Measurements from ENCODE around the gene ANOS1.
"Not testable (repeated sequence)": the region's sequence is repeated elsewhere in the genome, so short reads cannot be mapped to it uniquely, and the experiment has no call there.

ANOS1 gene

DNA sequence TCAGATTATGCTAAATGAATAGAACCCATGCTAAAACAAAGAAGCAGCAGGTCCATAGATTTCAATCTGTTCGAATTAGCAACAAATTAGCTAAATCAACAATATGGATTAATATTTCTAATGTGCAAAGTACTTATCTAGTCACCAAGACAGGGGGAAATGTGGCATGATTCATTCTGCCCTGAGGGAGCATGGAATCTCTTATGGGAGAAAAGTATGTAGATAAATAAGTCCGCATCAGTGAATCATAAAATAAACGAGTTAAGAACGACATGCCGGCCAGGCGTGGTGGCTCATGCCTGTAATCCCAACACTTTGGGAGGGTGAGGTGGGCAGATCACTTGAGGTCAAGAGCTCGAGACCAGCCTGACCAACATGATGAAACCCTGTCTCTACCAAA is 102.1 kb downstream of the ANOS1 start:
- no peak for DNase-seq (ENCODE audit: low read depth in 2 of 2)

DNA sequence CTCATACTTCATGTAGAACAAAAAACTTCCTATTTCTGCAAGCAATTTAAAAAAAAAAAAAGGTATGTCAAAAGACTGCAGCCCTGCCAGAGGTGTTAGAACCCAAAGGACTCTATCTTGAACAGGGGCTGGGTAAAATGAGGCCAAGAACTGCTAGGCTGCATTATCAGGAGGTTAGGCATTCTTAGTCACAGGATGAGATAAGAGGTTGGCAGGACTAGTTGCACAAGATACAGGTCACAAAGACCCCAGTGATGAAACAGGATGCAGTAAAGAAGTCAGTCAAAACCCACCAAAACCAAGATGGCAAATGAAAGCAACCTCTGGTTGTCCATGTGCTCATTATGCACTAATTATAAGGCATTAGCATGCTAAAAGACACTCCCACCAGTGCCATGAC is 104.1 kb downstream of the ANOS1 start:
- no peak for DNase-seq (ENCODE audit: low read depth in 2 of 2)

- DNase-seq (ENCODE audit: low read depth in 2 of 2): no peak
These were observed 124.6 kb downstream of the ANOS1 start for GRCh38 chrX:8607326-8607725.

- DNase-seq (ENCODE audit: low read depth in 2 of 2): no peak
These were observed 127.8 kb downstream of the ANOS1 start for GRCh38 chrX:8604131-8604530.

GRCh38 chrX:8591501-8591900 is 140.4 kb downstream of the ANOS1 start:
- DNase-seq (ENCODE audit: low read depth in 2 of 2): no peak

GRCh38 chrX:8586953-8587352 is 145.0 kb downstream of the ANOS1 start:
- DNase-seq (ENCODE audit: low read depth in 2 of 2): no peak

GRCh38 chrX:8579602-8580001 is 152.3 kb downstream of the ANOS1 start:
- DNase-seq (ENCODE audit: low read depth in 2 of 2): no peak

GRCh38 chrX:8576821-8577220 is 155.1 kb downstream of the ANOS1 start:
- no peak for DNase-seq (ENCODE audit: low read depth in 2 of 2)

DNA sequence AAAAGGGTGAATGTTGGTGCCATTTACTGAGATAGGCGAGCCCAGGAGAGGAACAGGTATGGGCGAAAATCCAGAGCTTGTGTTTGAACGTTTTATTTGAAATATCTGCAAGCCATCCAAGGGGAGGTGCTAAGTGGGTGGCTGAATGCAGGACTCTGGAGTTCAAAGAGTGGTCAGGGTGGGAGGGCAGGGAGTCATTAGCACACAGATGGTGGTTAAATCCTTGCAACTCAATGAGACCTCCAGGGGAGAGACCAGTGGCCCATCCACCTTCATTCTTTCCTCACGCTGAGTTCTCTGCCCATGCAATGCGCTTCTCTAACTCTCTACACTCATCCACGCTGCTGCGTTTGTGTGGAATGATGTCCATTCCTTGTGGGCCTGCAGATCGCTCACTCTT is 166.2 kb downstream of the ANOS1 start:
- no peak for DNase-seq (ENCODE audit: low read depth in 2 of 2)

GRCh38 chrX:8548446-8548845 is 183.5 kb downstream of the ANOS1 start:
- DNase-seq (ENCODE audit: low read depth in 2 of 2): no peak

DNA sequence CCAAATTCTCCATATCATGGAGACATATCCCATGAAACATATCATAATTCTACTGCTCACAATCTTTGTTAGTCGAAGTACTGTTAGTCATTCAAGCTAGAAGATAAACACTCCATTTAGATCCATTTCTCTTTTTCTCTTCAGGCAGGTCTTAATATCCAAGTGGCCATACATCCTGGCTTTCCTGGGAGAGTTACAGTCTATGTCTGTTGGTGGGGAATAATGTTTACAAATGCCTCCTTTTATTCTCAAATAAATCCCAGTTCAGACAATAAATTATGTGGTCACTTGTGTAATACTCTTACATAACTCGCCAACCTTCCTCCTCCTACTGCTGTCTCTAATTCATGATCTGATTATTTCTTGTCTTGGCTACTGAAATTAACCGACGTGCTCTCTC is 185.2 kb downstream of the ANOS1 start:
- DNase-seq (ENCODE audit: low read depth in 2 of 2): no peak

DNA sequence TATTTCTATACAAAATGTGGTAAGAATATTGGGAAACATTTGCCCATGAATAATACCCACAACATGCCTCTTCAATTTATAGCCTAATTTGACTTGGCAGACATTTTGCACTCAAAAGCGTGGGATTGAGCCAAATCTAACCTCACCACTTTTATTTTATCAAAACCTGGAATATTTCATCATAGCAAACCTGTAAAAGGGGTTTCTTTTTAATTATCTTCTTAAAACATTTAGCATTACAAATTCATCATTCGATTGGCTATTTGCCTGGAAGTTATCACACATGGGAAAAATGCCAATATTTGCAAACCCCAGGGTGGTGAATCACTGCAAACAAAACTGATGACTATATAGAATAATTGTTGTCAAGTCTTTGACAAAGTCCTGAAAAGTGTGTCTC is 211.1 kb downstream of the ANOS1 start:
- DNase-seq (ENCODE audit: low read depth in 2 of 2): no peak

DNA sequence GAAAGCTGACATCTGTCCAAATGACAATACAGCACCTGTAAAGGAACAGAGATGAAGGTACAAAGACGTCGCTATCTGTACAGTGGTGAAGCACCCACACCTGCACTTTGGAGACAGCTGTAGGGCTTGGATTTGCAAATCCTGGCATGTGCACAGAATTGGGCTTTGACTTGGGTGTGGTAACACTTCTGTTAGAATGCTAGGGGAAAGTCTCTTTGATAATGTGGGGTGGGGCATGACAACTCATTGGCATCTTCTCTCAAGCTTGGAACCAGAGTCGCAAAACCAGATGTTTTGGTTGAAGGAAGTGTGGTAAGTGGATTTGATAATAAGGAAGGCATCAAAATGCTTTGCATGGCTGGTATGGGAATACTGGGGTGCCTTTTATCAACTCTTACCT is 211.8 kb downstream of the ANOS1 start:
- no peak for DNase-seq (ENCODE audit: low read depth in 2 of 2)

GRCh38 chrX:8504451-8504850 is 227.5 kb downstream of the ANOS1 start:
- DNase-seq (ENCODE audit: low read depth in 2 of 2): no peak

GRCh38 chrX:8502101-8502500 is 229.8 kb downstream of the ANOS1 start:
- not testable (repeated sequence) for DNase-seq (ENCODE audit: low read depth in 2 of 2)

- DNase-seq (ENCODE audit: low read depth in 2 of 2): no peak
These were observed 231.7 kb downstream of the ANOS1 start for GRCh38 chrX:8500203-8500602.

DNA sequence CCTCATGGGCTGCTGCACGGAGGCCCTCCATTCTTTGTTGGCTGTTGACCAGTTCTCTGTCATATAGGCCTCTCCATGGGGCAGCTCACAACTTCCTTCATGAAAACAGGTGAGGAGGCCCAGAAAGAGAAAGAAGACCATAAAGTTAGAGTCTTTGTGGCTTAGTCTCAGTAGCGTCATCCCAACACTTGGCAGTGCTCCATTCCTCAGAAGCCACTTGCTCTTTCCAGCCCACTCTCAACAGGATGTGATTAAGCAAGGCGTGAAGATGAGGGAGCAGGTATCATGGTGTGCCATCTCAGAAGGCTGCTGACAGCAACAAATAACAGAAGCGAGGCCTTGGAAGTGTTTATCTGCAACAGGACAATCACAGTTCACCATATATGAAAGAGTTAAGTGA is 236.9 kb downstream of the ANOS1 start:
- not testable (repeated sequence) for DNase-seq (ENCODE audit: low read depth in 2 of 2)

GRCh38 chrX:8484360-8484949 is 247.5 kb downstream of the ANOS1 start:
- no peak for DNase-seq (ENCODE audit: low read depth in 2 of 2)

Data from stimulated activated CD4-positive, alpha-beta T cell treated with anti-CD3 and anti-CD28 coated beads, Interleukin-1b, Interleukin-23, amount 100 ng/mL, for 4 hours (primary cell).